ENCODE data around the gene NTM. TPM values are rescaled to one million over a fixed set of nuclear protein-coding genes. Genes with fewer than 3 reads are reported as not detected.
A peak's percentile ranks its signal among the peaks of the same experiment; 100 is the strongest.

NTM gene
- total RNA-seq, 1 experiment from 2014 or later: 9.9 TPM

- Histone ChIP-seq H3K9ac (ENCODE audit: extremely low read depth, insufficient read length, low read length) (no peak overlapping the region), H3K9me3 (ENCODE audit: control insufficient read depth, low read depth, low read length) (no peaks in the 10 kb centered on the region), H2BK120ac (ENCODE audit: low read depth, low read length, poor library complexity, severe bottlenecking) (no peak overlapping the region), H2BK20ac (ENCODE audit: low read depth, low read length, poor library complexity, severe bottlenecking) (no peak overlapping the region), H3K23me2 (ENCODE audit: insufficient read length, low read depth, low read length, poor library complexity, severe bottlenecking) (no peaks in the 10 kb centered on the region), H3K27ac (ENCODE audit: insufficient read length, low read depth, low read length) (no peak overlapping the region), H3K23ac (ENCODE audit: insufficient read length, low read depth, low read length) (no peak overlapping the region), H3T11ph (ENCODE audit: low read length) (no peak overlapping the region), H3K27me3 (ENCODE audit: insufficient read depth, low read length) (no peaks in the 10 kb centered on the region), H2BK12ac (ENCODE audit: insufficient read length, low read depth, low read length) (no peak overlapping the region), H3K4me1 (ENCODE audit: insufficient read depth, low read length) (peaks cover 31% of the 10 kb centered on the region; the same call in 1 of the 2 replicates), H2BK5ac (ENCODE audit: insufficient read length, low read length) (no peak overlapping the region), H4K8ac (replicated peaks; ENCODE audit: insufficient read length, low read depth, low read length) (no peak overlapping the region), H3K79me1 (ENCODE audit: insufficient read depth, low read depth, low read length, poor library complexity, severe bottlenecking) (no peaks in the 10 kb centered on the region), H2AK5ac (ENCODE audit: insufficient read length, low read length) (no peak overlapping the region), H2BK15ac (ENCODE audit: low read depth, low read length) (no peak overlapping the region), H2AFZ (ENCODE audit: low read length) (no peak overlapping the region), H3K4me2 (ENCODE audit: insufficient read depth, insufficient read length, low read length) (no peak overlapping the region), H4K91ac (ENCODE audit: insufficient read length, low read depth, low read length) (no peak overlapping the region), H3K56ac (ENCODE audit: insufficient read length, low read depth, low read length) (no peak overlapping the region), H3K4ac (ENCODE audit: low read depth, low read length) (no peak overlapping the region), H3K79me2 (ENCODE audit: insufficient read depth, low read length) (no peaks in the 10 kb centered on the region), H3K18ac (ENCODE audit: insufficient read length, low read depth, low read length) (no peak overlapping the region), H3K14ac (ENCODE audit: insufficient read depth, low read length) (no peak overlapping the region), H4K5ac (ENCODE audit: insufficient read length, low read depth, low read length) (no peak overlapping the region), H4K20me1 (ENCODE audit: control insufficient read depth, insufficient read depth, insufficient read length) (no peaks in the 10 kb centered on the region)
- Mint-ChIP-seq H3K4me3 (no peak overlapping the region), H3K9me3 (no peaks in the 10 kb centered on the region; a peak in 1 of 5 replicates), H3K36me3 (ENCODE audit: insufficient read depth in 1 of 3, low read depth in 3 of 3) (no peaks in the 10 kb centered on the region), H3K27ac (0 out of 7 replicates have a peak overlapping the region, but pooled peaks of 1 of the 3 experiments have one; percentile 1), H3K27me3 (ENCODE audit: low read depth) (no peaks in the 10 kb centered on the region; the same call in none of the 2 replicates), H3K4me1 (peaks cover 55 to 68% of the 10 kb centered on the region in 2 experiments)
- no CpG with 5 or more reads among the region's 3 CpGs for WGBS (ENCODE audit: extremely low coverage, insufficient read length, low lambda C conversion rate)
- TF ChIP-seq, protein P1, sequence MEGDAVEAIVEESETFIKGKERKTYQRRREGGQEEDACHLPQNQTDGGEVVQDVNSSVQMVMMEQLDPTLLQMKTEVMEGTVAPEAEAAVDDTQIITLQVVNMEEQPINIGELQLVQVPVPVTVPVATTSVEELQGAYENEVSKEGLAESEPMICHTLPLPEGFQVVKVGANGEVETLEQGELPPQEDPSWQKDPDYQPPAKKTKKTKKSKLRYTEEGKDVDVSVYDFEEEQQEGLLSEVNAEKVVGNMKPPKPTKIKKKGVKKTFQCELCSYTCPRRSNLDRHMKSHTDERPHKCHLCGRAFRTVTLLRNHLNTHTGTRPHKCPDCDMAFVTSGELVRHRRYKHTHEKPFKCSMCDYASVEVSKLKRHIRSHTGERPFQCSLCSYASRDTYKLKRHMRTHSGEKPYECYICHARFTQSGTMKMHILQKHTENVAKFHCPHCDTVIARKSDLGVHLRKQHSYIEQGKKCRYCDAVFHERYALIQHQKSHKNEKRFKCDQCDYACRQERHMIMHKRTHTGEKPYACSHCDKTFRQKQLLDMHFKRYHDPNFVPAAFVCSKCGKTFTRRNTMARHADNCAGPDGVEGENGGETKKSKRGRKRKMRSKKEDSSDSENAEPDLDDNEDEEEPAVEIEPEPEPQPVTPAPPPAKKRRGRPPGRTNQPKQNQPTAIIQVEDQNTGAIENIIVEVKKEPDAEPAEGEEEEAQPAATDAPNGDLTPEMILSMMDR (conservative IDR thresholded peaks at IDR 0.05): no peak
- no peak for DNase-seq
Observed at GRCh38 chr11:131661132-131661531, 290.7 kb downstream of the NTM start.
